Measurements from ENCODE around the gene CUEDC1.

GRCh38 chr17:57864273-57864672 lies 90.9 kb downstream of the CUEDC1 start:
- TF ChIP-seq CTCF (IDR thresholded peaks at IDR 0.05; ENCODE audit: poor library complexity), result no peak
- TF ChIP-seq EZH2 (IDR thresholded peaks at IDR 0.05; ENCODE audit: borderline replicate concordance), result no peak
- no peak for TF ChIP-seq EZH2phosphoT487 (IDR thresholded peaks at IDR 0.05; ENCODE audit: low read depth, severe bottlenecking, unreplicated experiment)

Measured in hepatocyte (in vitro differentiated cells).